HG03442 (cell line): ENCODE results near the gene ING5.
"Not testable (repeated sequence)": the region's sequence is repeated elsewhere in the genome, so short reads cannot be mapped to it uniquely, and the experiment has no call there.

Experiments
- ATAC-seq: cut with Tn5 transposase; IDR thresholded peaks from one replicate; pipeline ENCODE4 v1.9.1; 2021; ENCODE audit warnings: mild to moderate bottlenecking, moderate library complexity; ENCODE audit not compliant: unreplicated experiment

Gene ING5

DNA sequence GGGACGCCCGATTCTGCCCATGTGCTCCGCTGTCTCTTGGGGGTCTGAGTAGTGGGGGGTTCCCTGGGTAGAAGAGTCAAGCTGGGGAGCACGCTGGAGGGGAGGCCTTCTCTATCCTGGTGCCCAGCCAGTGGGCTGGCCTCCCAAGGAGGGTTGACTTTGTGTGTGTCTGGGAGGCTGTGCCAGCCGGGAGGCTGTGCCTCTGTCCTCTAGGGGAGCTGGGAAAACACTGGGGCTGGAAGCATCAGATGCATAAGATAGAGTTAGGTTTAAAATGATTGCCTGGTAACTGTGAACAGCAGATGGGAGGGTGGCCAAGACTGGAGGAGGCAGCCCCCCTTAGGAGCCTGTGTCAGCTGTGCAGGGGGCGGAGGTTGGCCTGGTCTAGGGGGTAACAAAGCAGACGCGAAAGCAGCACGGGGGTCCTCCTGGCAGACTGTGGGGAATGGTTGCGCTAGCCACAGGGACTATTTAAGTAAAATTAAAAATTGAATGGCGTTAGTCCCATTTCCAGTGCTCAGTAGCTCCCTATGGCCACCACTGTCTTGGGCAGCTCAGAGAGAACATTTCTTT is 1.3 kb downstream of the ING5 start:
- no peak for ATAC-seq

DNA sequence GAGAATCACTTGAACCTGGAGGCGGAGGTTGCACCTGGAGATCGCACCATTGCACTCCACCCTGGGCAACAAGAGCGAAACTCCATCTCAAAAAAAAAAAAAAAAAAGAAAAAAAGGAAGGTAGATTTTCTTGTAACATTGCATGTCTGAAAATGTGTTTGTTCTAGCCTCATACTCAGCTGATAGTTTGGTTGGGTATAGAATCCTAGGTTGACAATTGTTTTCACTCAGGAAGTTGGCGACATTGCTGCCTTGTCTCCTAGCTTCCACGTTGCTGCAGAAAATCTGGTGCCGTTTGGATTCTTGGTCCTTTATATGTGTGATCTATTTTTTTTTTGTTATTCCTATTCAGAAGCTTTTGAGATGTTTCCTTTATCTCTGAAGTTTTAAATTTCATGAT is 4.7 kb downstream of the ING5 start:
- ATAC-seq: no peak

DNA sequence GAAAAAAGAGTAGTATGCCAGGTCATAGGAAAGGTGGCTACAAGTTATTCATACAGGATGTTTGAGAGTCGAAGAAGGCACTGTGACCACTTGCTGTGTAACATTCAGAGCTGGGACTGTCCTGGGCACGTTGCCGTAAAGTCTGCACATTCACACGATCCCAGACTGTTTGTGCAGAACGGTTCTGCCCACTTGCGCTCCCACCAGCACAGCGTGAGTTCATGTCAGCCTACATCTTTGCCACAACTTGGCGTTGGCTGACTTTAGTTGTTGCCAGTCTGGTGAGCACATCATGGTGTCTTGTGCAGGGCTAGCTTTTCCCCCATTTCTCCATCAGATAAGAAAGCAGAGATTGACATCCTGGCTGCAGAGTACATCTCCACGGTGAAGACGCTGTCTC is 7.0 kb downstream of the ING5 start:
- no peak for ATAC-seq

DNA sequence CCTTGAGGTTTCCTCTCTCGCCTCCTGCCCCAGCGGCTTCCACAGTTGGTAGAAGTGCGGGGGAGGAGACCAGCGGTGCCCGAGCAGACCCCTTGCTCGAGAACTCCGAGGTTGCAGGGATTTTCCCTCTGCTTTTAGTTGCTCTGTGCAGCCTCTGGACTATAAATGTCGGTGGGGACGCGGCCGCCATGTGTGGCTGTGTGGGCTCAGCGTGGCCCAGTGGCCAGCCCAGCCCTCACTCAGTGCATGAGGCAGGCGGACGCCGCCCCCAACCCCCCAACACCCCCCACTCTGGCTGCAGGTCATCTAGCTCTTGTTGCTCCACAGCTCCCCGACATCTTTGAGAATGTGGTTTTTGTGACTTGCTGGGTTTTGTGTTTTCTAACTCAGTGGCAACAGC is 17.3 kb downstream of the ING5 start:
- ATAC-seq: no peak

GRCh38 chr2:241720099-241720498 is 18.3 kb downstream of the ING5 start:
- ATAC-seq: no peak

GRCh38 chr2:241720560-241720959 is 18.7 kb downstream of the ING5 start:
- ATAC-seq: no peak

GRCh38 chr2:241721852-241722251 is 20.0 kb downstream of the ING5 start:
- ATAC-seq: no peak

GRCh38 chr2:241722896-241723454 is 21.1 kb downstream of the ING5 start:
- no peak for ATAC-seq

DNA sequence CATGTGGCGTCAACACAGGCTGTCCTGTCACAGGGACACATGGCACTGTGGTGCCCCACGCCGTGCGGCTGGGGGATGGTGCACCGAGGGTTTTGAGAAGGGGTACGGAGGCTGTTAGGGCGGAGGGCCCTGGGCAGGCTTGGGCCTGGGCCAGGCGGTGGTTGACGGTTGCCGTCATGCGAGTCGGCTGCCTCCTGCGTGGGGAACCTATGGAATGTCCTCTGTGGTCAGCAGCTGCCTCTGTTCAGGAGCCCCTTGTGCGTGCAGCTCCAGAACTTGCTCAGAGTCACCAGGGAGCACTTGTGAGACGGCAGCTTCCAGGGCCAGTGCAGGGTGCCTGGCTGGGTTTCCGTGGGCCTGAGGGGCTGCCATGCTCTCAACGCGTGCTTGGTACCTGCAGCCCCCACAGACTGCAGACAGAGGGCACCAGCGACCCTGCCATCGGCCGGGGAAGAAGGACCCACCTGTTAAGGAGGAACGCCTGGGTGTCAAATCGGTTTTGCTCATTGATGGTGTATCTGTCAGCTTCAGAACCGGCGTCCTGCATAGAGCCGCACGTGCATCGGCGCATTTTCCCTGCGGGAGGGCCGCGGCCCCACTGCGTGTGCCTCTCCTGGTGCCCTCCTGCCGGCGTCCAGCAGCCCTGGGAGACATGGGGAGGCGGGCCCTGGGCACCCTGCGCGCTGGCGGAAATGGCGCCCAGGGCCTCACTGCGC is 22.6 kb downstream of the ING5 start:
- no peak for ATAC-seq

- ATAC-seq: no peak
Measured at GRCh38 chr2:241724975-241725870, 23.4 kb downstream of the ING5 start.

- no peak for ATAC-seq
Measured at GRCh38 chr2:241726459-241726858, 24.6 kb downstream of the ING5 start.

DNA sequence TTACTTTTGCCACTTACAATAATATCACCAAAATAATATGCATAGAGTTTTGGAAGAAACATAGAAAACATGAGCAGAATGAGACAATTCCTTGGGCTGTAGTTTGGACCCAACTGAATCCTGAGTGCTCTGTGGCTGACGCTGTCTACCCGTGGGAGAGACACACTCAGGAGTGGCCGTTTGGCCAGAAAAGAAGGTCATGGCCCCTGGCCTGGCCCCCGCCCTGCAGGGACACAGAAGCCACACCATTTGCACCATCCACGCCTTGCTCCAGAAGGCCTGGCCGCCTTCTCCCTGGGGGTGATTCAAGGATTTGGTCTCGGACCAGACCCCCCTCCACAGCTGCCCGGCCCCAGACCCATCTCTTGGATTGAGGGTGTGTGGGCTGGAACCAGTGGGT is 26.2 kb downstream of the ING5 start:
- no peak for ATAC-seq

GRCh38 chr2:241728627-241729026 is 26.8 kb downstream of the ING5 start:
- ATAC-seq: no peak

DNA sequence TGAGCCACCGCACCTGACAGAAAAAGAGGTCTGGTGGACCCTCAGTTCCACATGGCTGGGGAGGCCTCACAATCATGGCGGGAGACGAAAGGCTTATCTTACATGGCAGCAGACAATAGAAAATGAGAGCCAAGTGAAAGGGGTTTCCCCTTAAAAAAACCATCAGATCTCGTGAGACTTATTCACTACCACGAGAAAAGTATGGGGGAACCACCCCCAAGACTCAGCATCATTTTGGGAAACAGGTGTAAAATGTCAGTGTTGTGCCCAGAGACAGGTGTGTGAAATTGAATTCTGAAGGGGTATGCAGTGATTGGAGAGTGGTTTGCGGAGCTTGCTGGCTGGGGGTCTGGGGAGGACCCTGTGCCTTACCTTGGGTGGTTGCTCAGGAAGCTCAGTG is 28.0 kb downstream of the ING5 start:
- no peak for ATAC-seq

DNA sequence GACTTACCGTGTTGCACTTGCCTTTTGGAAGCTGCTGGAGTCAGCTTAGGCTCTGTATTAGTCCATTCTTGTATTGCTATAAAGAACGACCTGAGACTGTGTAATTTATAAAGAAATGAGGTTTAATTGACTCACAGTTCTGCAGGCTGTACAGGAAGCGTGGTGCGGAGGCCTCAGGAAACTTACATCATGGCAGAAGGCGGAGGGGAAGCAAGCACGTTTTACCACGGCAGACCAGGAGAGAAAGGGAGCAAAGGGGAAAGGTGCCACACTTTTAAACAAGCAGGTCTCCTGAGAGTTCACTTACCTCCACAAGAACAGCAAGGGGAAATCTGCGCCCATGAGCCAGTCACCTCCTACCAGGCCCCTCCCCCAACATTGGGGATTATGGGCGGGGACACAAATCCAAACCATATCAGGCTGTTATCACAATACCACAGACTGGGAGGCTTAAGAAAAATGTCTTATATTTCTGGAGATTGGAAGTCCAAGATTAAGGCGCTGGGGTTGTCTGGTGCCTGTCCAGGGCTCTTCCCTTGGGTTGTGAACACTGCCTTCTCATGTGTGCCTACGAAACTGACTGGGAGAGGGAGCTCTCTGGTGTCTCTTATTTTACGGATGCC is 28.9 kb downstream of the ING5 start:
- no peak for ATAC-seq

DNA sequence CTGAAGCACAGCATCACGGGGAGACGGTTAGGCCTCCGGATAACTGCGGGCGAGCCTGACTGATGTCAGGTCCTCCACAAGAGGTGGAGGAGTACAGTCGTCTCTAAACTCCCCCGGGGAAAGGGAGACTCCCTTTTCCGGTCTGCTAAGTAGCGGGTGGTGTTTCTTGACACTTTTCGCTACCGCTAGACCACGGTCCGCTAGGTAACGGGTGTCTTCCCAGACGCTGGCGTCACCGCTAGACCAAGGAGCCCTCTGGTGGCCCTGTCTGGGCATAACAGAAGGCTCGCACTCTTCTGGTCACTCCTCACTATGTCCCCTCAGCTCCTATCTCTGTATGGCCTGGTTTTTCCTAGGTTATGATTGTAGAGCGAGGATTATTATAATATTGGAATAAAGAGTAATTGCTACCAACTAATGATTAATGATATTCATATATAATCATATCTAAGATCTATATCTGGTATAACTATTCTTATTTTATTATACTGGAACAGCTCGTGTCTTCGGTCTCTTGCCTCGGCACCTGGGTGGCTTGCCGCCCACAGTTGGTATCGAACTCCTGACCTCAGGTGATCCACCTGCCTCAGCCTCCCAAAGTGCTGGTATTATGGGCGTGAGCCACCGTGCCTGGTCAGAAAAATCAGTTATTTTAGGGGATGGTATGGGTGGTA is 30.8 kb downstream of the ING5 start:
- not testable (repeated sequence) for ATAC-seq

DNA sequence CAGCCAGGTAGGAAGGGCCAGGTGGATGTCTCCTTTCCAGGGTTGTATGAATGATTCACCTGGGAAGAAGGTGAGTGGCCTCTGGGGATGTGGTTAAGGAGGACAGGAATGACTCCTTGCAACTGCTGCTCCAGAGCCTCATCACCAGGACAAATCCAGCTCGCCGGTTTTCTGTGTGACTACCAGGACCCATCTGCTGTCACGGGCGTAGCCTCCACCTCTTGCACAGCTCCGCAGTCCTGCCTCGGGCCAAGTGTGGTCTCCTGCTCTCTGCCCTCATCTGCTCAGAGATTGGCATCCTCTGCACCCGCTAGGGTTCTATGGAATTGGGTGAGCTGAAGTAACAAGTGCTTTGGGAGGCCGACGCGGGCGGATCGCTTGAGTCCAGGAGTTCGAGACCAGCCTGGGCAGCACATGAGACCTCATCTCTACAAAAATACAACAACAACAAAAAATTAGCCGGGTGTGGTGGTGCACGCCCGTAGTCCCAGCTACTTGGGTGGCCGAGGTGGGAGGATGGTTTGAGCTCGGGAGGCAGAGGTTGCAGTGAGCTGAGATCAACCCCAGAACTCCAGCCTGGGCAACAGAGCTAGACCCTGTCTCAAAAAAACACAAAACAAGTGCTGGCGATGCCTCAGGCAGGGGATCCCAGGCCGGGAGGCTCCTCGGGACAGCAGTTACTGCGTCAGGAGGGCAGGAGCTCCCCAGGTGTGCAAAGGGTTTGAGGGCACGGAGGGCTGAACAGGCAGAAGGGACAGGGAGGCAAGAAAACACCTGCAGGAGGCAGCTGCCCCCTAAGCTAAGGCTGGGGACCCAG is 31.8 kb downstream of the ING5 start:
- no peak for ATAC-seq

- no peak for ATAC-seq
Measured at GRCh38 chr2:241734208-241734466, 32.3 kb downstream of the ING5 start.

GRCh38 chr2:241734467-241735208 is 32.8 kb downstream of the ING5 start, which contains the start of gene D2HGDH:
TSS of gene D2HGDH (plus strand) at chr2:241734630. CDS start at chr2:241735225, 595 bp downstream.
- peak; percentile 72 for ATAC-seq
